Measurements from ENCODE around the gene MYO18A.

MYO18A gene

DNA sequence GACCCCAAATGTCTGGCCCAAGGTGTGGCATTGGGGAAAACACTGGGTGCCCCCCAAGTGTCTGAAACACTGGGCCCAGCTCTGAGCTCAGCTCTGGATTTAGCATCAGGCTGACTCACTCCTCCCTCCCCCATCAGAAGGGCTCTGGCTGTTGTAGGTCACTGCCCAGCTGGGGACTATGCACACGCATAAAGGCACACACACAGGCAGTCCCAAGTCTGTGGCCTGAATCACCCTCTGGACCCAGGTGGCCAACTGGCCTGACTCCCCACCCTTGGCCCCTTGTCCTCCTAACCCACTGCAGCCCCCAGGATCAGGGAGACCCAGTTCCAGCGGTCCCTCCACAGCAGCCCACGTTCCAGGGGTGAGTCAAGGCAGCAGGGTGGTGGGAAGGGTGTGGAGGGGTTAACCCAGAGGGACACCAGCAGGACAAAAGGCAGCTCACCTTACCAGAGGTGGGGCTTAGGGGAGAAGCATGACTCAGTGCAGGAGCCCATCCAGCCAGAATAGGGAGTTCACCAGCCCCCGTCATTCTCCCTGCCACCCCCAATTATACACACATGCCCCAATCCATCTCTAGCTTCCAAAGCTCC lies 47.0 kb downstream of the MYO18A start:
- no peak for DNase-seq (ENCODE audit: low read depth)
- H3K4me3 ChIP-seq (ENCODE audit: low read depth, low read length), result no peak overlapping the region
- TF ChIP-seq, protein P1, sequence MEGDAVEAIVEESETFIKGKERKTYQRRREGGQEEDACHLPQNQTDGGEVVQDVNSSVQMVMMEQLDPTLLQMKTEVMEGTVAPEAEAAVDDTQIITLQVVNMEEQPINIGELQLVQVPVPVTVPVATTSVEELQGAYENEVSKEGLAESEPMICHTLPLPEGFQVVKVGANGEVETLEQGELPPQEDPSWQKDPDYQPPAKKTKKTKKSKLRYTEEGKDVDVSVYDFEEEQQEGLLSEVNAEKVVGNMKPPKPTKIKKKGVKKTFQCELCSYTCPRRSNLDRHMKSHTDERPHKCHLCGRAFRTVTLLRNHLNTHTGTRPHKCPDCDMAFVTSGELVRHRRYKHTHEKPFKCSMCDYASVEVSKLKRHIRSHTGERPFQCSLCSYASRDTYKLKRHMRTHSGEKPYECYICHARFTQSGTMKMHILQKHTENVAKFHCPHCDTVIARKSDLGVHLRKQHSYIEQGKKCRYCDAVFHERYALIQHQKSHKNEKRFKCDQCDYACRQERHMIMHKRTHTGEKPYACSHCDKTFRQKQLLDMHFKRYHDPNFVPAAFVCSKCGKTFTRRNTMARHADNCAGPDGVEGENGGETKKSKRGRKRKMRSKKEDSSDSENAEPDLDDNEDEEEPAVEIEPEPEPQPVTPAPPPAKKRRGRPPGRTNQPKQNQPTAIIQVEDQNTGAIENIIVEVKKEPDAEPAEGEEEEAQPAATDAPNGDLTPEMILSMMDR (IDR thresholded peaks at IDR 0.05; ENCODE audit: control insufficient read depth, extremely low read depth, insufficient read depth), result no peak

DNA sequence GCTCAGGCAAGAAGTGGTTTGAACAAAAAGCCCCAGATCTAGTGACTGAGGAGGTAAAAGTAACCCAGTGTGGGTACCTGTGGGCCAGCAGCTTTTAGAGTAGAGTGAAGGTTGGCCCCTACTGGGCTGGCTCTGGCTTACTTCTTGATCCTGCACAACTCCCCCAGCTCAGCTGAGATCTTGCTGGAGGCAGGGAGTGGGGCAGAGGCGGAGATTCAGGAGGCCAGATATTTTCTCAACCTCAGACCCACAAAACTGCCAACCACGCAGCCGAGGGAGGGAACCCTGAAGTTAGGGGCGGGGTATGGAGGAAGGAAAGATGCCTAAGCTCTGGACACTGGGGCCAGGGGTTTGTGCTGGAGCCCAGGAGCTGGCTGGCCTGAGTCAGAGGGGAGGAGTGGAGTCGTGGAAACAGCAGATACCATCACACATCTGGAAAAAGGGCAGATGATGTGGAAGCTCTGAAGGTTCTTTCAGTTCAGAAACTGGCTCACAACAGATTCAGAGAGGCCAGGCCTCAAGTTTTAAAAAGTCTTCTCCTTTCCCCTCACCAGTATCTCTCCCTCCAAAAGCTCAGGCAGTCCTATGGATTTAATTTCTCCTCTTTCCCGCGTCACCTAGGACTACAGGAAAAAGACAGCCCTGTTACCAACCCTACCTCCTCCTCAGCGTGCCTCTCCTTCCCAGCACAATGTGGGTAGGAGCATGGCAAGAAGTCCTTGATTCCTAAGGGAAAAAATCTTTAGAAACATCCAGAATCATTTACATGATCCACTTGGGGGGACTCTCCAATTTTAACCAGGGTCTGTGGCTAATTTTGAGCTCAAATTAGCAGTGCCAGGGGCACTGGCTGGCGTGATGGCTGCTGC lies 48.1 kb downstream of the MYO18A start:
- no peak for DNase-seq (ENCODE audit: low read depth)
- no peak overlapping the region for H3K4me3 ChIP-seq (ENCODE audit: low read depth, low read length)
- TF ChIP-seq, protein P1 (IDR thresholded peaks at IDR 0.05; ENCODE audit: control insufficient read depth, extremely low read depth, insufficient read depth), result no peak

DNA sequence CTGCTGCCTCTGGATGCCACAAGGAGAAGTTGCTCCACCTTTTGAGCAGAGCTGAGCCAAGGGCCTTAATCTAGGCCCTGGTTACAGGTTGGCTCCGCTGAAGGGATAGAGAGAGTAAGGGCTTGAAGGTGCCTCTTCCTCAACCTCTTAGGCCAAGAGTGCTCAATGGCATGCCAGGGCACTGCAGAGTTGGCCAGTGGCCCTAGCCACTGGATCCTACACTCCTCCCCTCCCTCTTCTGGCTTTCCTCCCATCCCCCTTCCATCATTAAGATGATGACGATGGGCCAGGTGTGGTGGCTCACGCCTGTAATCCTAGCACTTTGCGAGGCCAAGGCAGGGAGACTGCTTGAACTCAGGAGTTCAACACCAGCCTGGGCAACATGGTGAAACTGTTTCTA lies 50.5 kb downstream of the MYO18A start:
- TF ChIP-seq, protein P1 (IDR thresholded peaks at IDR 0.05; ENCODE audit: control insufficient read depth, extremely low read depth, insufficient read depth), result no peak
- no peak for DNase-seq (ENCODE audit: low read depth)
- no peak overlapping the region for H3K4me3 ChIP-seq (ENCODE audit: low read depth, low read length)

DNA sequence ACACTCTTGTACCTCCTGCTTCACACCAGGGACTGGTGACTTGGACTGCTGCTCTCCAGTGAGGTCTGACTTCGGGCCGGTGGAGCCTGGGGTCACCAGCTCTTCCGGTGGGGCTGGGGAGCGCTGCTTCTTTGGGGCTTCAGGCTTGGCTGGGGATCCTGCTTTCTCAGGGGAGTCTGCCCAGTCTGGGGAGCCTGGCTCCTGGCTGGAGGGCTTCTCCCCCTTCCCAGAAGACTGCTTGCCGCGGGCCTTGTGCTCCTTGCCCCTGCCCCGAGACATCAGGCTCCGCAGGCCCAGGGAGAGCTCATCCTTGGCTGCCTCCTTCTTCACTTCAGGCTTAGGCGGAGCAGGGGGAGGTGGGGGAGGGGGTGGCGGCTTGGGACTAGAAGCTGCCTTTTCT lies 52.4 kb downstream of the MYO18A start:
- no peak overlapping the region for H3K4me3 ChIP-seq (ENCODE audit: low read depth, low read length)
- TF ChIP-seq, protein P1 (IDR thresholded peaks at IDR 0.05; ENCODE audit: control insufficient read depth, extremely low read depth, insufficient read depth), result no peak
- DNase-seq (ENCODE audit: low read depth), result no peak

DNA sequence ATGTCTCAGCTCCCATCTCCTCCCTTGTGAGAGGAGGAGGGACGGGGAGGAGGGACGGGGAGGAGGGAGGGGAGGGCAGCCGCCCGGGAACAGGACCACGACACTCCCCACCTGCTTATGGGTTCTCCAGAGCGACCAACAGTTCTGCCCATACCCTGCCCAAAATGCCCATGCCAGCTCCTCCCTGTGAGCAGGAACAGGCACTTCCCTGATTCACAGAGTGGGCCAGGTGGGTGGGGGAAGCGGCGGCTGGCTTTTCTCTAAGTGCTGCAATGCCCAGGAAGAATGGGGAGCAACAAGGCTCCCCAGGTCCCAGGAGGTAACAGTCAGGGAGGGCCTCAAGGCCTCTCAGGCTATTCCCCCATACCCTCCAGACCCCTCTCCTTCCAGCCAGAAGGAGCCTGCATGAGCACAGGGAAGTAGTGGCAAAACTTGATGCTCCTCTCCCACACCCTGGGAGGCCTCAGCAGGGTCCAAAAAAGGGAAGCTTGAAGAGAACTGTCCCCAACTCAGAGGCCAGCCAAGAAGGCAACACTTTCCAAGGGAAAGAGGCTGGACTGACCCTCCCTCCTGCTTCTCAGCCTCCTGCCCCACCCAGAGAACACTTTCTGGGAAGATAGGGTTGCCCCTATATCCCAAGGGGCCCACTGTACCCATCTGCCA lies 53.8 kb downstream of the MYO18A start:
- DNase-seq (ENCODE audit: low read depth), result no peak
- H3K4me3 ChIP-seq (ENCODE audit: low read depth, low read length), result no peak overlapping the region
- TF ChIP-seq, protein P1 (IDR thresholded peaks at IDR 0.05; ENCODE audit: control insufficient read depth, extremely low read depth, insufficient read depth), result no peak

DNA sequence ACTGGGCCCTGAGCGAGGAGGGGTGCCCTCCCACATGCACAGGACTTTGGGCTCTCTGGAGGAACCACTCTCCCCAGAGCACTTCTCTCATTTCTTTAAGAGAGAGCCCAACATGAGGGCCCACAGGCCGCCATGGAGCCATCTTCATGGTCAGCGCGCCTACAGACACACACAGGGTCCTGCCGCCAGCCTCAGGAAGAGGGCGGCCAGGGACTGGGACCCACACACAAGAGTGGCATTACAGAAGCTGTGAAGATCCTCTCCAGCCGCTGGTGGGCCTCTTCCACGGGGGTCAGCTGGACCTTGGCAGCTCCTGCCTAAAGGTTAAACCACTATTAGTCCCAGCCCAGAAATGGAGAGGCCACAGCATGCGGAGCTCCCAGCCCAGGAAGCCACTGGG lies 54.5 kb downstream of the MYO18A start:
- DNase-seq (ENCODE audit: low read depth), result no peak
- H3K4me3 ChIP-seq (ENCODE audit: low read depth, low read length), result no peak overlapping the region
- TF ChIP-seq, protein P1 (IDR thresholded peaks at IDR 0.05; ENCODE audit: control insufficient read depth, extremely low read depth, insufficient read depth), result no peak

Data from LNCaP clone FGC (cell line).